ENCODE results near the gene SLX4IP.

DNA sequence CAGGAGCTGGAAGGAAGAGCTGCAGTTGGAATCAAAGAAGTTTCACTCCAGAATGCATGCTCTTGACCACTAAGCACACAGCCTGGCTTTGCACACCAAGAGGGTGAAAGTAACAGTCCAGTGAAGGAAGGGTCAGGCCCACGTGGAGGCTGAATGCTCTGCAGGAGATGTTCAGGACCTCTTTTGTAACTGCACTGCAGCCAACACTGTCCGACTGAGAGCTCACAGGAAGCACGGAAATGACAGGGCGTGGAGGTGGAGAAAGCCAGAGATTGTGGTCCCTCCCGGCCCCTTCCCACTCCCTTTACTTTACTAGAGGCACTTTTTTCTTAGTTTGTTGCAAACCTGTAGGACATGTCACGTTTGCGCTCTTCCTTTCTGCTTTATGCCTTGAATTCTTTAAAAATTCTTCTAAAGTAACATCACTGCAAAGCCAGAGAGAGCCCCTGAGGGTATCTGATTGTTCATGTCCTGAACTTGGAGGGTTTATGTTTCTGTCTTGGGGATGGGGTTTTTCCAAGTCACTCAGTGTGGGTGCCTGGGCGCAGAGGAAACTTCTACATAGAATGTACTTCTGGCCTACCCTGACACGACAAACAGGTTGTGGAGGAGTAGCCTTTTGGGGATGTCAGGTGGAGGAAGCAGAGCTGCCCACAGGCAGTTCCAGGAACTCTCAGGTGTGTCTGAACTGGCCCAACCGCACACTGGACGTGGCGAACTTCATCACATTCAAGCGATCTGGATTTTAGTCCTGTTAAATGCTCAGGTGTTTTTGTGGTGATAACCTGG lies 197.8 kb downstream of the SLX4IP start:
- TF ChIP-seq POLR2AphosphoS5 (IDR thresholded peaks at IDR 0.05; ENCODE audit: borderline replicate concordance, low read depth, low read length) (no peak), EZH2 (IDR thresholded peaks at IDR 0.05) (no peak), FOXP2 (optimal IDR thresholded peaks at IDR 0.05; ENCODE audit: control extremely low read depth, extremely low read length, insufficient read depth) (no peak)

Measured in SK-N-MC (cell line).